ENCODE data around the gene MRPL2. TPM values are rescaled to one million over a fixed set of nuclear protein-coding genes. Genes with fewer than 3 reads are reported as not detected.

The MRPL2 gene
- total RNA-seq, 1 donor from 2014 or later, result 38.6 TPM

GRCh38 chr6:43040542-43041257 is 18.5 kb downstream of the MRPL2 start:
- DNase-seq (ENCODE audit: low read depth), result no peak
- no peak for TF ChIP-seq CTCF (IDR thresholded peaks at IDR 0.05; ENCODE audit: insufficient read depth, low read length, poor library complexity, severe bottlenecking)
- no peak overlapping the region for H3K4me3 ChIP-seq (ENCODE audit: low read depth, low read length)
- no peaks in the 10 kb centered on the region for H3K27me3 ChIP-seq (ENCODE audit: control insufficient read depth, insufficient read depth, low read length)
- peaks cover 7% of the 10 kb centered on the region for H3K36me3 ChIP-seq (ENCODE audit: control insufficient read depth, insufficient read depth, low read length)

GRCh38 chr6:43038727-43039126 is 20.5 kb downstream of the MRPL2 start:
- Histone ChIP-seq H3K4me3 (ENCODE audit: low read depth, low read length) (no peak overlapping the region), H3K27me3 (ENCODE audit: control insufficient read depth, insufficient read depth, low read length) (no peaks in the 10 kb centered on the region), H3K36me3 (ENCODE audit: control insufficient read depth, insufficient read depth, low read length) (peaks cover 7% of the 10 kb centered on the region)
- TF ChIP-seq CTCF (IDR thresholded peaks at IDR 0.05; ENCODE audit: insufficient read depth, low read length, poor library complexity, severe bottlenecking), result no peak
- DNase-seq (ENCODE audit: low read depth), result no peak

- Histone ChIP-seq H3K36me3 (ENCODE audit: control insufficient read depth, insufficient read depth, low read length) (peaks cover 7% of the 10 kb centered on the region), H3K4me3 (ENCODE audit: low read depth, low read length) (no peak overlapping the region), H3K27me3 (ENCODE audit: control insufficient read depth, insufficient read depth, low read length) (no peaks in the 10 kb centered on the region)
- TF ChIP-seq CTCF (IDR thresholded peaks at IDR 0.05; ENCODE audit: insufficient read depth, low read length, poor library complexity, severe bottlenecking), result no peak
- DNase-seq (ENCODE audit: low read depth), result no peak
Observed at GRCh38 chr6:43037706-43038105, 21.5 kb downstream of the MRPL2 start.

- Histone ChIP-seq H3K4me3 (ENCODE audit: low read depth, low read length) (no peak overlapping the region), H3K36me3 (ENCODE audit: control insufficient read depth, insufficient read depth, low read length) (peaks cover 7% of the 10 kb centered on the region), H3K27me3 (ENCODE audit: control insufficient read depth, insufficient read depth, low read length) (no peaks in the 10 kb centered on the region)
- TF ChIP-seq CTCF (IDR thresholded peaks at IDR 0.05; ENCODE audit: insufficient read depth, low read length, poor library complexity, severe bottlenecking), result no peak
- DNase-seq (ENCODE audit: low read depth), result no peak
Observed at GRCh38 chr6:43037197-43037596, 22.0 kb downstream of the MRPL2 start.

GRCh38 chr6:43036712-43037111 is 22.5 kb downstream of the MRPL2 start:
- no peak for TF ChIP-seq CTCF (IDR thresholded peaks at IDR 0.05; ENCODE audit: insufficient read depth, low read length, poor library complexity, severe bottlenecking)
- Histone ChIP-seq H3K4me3 (ENCODE audit: low read depth, low read length) (no peak overlapping the region), H3K36me3 (ENCODE audit: control insufficient read depth, insufficient read depth, low read length) (peaks cover 7% of the 10 kb centered on the region), H3K27me3 (ENCODE audit: control insufficient read depth, insufficient read depth, low read length) (no peaks in the 10 kb centered on the region)
- no peak for DNase-seq (ENCODE audit: low read depth)
